CD14-positive monocyte (primary cell): ENCODE results near the gene MYOM3. TPM values are rescaled to one million over a fixed set of nuclear protein-coding genes. Genes with fewer than 3 reads are reported as not detected.

Experiments used
- DNase-seq, 3 donors: peaks; one replicate each; pipeline ENCODE4 v3.0.0-alpha.2; 2011 to 2022
- H2AFZ ChIP-seq: 2 replicates; pipeline ENCODE4 v1.6.0; 2012; ENCODE audit warnings: mild to moderate bottlenecking, low read depth, low read length, inconsistent platforms; ENCODE audit not compliant: insufficient read depth, poor library complexity, severe bottlenecking
- H3K27ac ChIP-seq, 2 donors: 1 replicate in 1 of 2; 2 replicates in 1 of 2; pipeline ENCODE4 v1.5.1; 2012 to 2013; ENCODE audit warnings: low read length in 2 of 2, control low read depth in 1 of 2, inconsistent platforms in 1 of 2, low read depth in 1 of 2, mild to moderate bottlenecking in 1 of 2
- H3K27me3 ChIP-seq, 2 donors: one replicate each; pipeline versions ENCODE4 v1.6.0 to v1.6.1; 2011 to 2013; ENCODE audit warnings: low read length in 2 of 2; ENCODE audit not compliant: control insufficient read depth in 2 of 2, insufficient read depth in 2 of 2
- H3K36me3 ChIP-seq, 2 donors: replicated peaks in 1 of 2; 1 replicate in 1 of 2; 2 replicates in 1 of 2; pipeline versions ENCODE4 v1.5.1 to v1.6.1; 2012 to 2013; ENCODE audit warnings: low read length in 2 of 2, control low read depth in 1 of 2, inconsistent platforms in 1 of 2, mild to moderate bottlenecking in 1 of 2; ENCODE audit not compliant: insufficient read depth in 2 of 2, control insufficient read depth in 1 of 2
- H3K4me1 ChIP-seq, 2 donors: 1 replicate in 1 of 2; 2 replicates in 1 of 2; pipeline versions ENCODE4 v1.5.1 to v1.6.1; 2012 to 2013; ENCODE audit warnings: low read length in 2 of 2, control low read depth in 1 of 2, inconsistent platforms in 1 of 2, mild to moderate bottlenecking in 1 of 2, moderate library complexity in 1 of 2; ENCODE audit not compliant: insufficient read depth in 2 of 2, control insufficient read depth in 1 of 2
- H3K4me2 ChIP-seq: replicated peaks from 2 replicates; pipeline ENCODE3; 2012; ENCODE audit warnings: low read length, moderate library complexity, mild to moderate bottlenecking; ENCODE audit not compliant: poor library complexity, severe bottlenecking; ENCODE audit errors: extremely low read depth
- H3K4me3 ChIP-seq, 3 experiments: fragments of 200-600 bp in 1 of 3; sonication (generic) in 1 of 3; replicated peaks in 1 of 3; 1 replicate in 2 of 3; 2 replicates in 1 of 3; pipeline ENCODE4 v1.5.1; 2011 to 2013; ENCODE audit warnings: low read length in 3 of 3, mild to moderate bottlenecking in 3 of 3, control low read depth in 2 of 3, low read depth in 2 of 3, inconsistent platforms in 1 of 3, moderate library complexity in 1 of 3
- H3K79me2 ChIP-seq: 2 replicates; pipeline ENCODE4 v1.6.0; 2012; ENCODE audit warnings: mild to moderate bottlenecking, control low read depth, inconsistent platforms, low read length, moderate library complexity; ENCODE audit not compliant: insufficient read depth
- H3K9ac ChIP-seq: 2 replicates; pipeline ENCODE4 v1.6.0; 2017; ENCODE audit warnings: low read length, mild to moderate bottlenecking; ENCODE audit not compliant: insufficient read depth, poor library complexity, severe bottlenecking
- H3K9me3 ChIP-seq, 2 donors: replicated peaks in 1 of 2; 1 replicate in 1 of 2; 2 replicates in 1 of 2; pipeline versions ENCODE4 v1.5.1 to v1.6.1; 2012 to 2013; ENCODE audit warnings: low read length in 2 of 2, control low read depth in 1 of 2; ENCODE audit not compliant: control insufficient read depth in 1 of 2, insufficient read depth in 1 of 2
- H4K20me1 ChIP-seq: 2 replicates; pipeline ENCODE4 v1.6.0; 2012; ENCODE audit warnings: mild to moderate bottlenecking, low read length, control low read depth, moderate library complexity; ENCODE audit not compliant: insufficient read depth
- H3K27ac Mint-ChIP-seq, 7 donors: one replicate each; pipeline ENCODE4 v1.8.0; 2020; ENCODE audit warnings: mild to moderate bottlenecking in 7 of 7, mixed read lengths in 7 of 7, moderate library complexity in 6 of 7, inconsistent platforms in 2 of 7
- H3K27me3 Mint-ChIP-seq, 3 donors: one replicate each; pipeline ENCODE4 v1.8.0; 2021 to 2022; ENCODE audit warnings: low read depth in 3 of 3, mild to moderate bottlenecking in 3 of 3, mixed read lengths in 3 of 3, moderate library complexity in 3 of 3, inconsistent platforms in 1 of 3
- H3K36me3 Mint-ChIP-seq, 2 donors: one replicate each; pipeline ENCODE4 v1.8.0; 2020; ENCODE audit warnings: mixed read lengths in 2 of 2, inconsistent platforms in 1 of 2, mild to moderate bottlenecking in 1 of 2
- H3K4me1 Mint-ChIP-seq: one replicate; pipeline ENCODE4 v1.8.0; 2020; ENCODE audit warnings: mild to moderate bottlenecking, mixed read lengths
- H3K4me3 Mint-ChIP-seq, 2 donors: one replicate each; pipeline ENCODE4 v1.8.0; 2020; ENCODE audit warnings: mild to moderate bottlenecking in 2 of 2, mixed read lengths in 2 of 2, moderate library complexity in 1 of 2
- H3K9me3 Mint-ChIP-seq, 7 donors: one replicate each; pipeline ENCODE4 v1.8.0; 2020 to 2022; ENCODE audit warnings: mixed read lengths in 7 of 7, mild to moderate bottlenecking in 6 of 7, moderate library complexity in 6 of 7, inconsistent platforms in 2 of 7
- WGBS: methylation state at CpG from one replicate; pipeline ENCODE4 v1.1.5; 2013; ENCODE audit warnings: missing lambda C conversion rate; ENCODE audit not compliant: insufficient coverage; 5-methylcytosine and 5-hydroxymethylcytosine counted together
- intact Hi-C, 2 donors: fragments of 100-400 bp; cut with micrococcal nuclease; formaldehyde crosslinking; loops; one replicate each; pipeline versions ENCODE4 v1.15.0 to v1.15.1; 2023
- polyA plus RNA-seq, 3 donors: library from polyadenylated mRNA; depleted of rRNA in 1 of 3; unstranded in 2 of 3; stranded (reverse) in 1 of 3; fragments of 300-500 nt in 2 of 3; fragments of >200 nt in 1 of 3; fragmentation: Illumina TruSeq in 2 of 3; gene quantifications; 1 replicate in 2 of 3; 2 replicates in 1 of 3; pipeline ENCODE4 v1.2.3, GENCODE V29; 2012 to 2021
- TF ChIP-seq, protein P1 (sequence below): fragments of 200-600 bp; IDR thresholded peaks from one replicate; pipeline ENCODE4 v1.8.0; 2022; ENCODE audit warnings: antibody characterized with exemption, mild to moderate bottlenecking

MYOM3 gene
- polyA plus RNA-seq, 3 donors: not detected

DNA sequence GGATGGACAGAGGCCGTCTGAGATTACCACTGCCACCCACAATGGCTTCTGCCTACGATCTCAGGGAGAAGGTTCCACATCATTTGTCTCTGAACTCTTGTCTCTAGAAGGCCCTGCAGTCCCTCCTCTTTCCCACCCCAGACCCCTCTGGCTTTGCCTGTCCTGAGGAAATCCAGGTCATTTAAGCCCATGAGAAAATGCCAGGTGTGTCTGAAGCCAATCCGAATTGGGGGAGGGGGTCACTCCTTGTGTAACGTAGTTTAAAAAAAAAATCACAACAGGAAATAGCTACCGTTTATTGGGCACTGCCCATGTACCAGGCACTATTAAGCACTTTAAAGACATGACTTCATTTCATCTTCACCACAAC, 7.5 kb upstream of the MYOM3 start:
- no peaks in the 10 kb centered on the region for H3K9me3 ChIP-seq
- H3K27me3 ChIP-seq: no peaks in the 10 kb centered on the region
- no peak overlapping the region for H3K9ac ChIP-seq

DNA sequence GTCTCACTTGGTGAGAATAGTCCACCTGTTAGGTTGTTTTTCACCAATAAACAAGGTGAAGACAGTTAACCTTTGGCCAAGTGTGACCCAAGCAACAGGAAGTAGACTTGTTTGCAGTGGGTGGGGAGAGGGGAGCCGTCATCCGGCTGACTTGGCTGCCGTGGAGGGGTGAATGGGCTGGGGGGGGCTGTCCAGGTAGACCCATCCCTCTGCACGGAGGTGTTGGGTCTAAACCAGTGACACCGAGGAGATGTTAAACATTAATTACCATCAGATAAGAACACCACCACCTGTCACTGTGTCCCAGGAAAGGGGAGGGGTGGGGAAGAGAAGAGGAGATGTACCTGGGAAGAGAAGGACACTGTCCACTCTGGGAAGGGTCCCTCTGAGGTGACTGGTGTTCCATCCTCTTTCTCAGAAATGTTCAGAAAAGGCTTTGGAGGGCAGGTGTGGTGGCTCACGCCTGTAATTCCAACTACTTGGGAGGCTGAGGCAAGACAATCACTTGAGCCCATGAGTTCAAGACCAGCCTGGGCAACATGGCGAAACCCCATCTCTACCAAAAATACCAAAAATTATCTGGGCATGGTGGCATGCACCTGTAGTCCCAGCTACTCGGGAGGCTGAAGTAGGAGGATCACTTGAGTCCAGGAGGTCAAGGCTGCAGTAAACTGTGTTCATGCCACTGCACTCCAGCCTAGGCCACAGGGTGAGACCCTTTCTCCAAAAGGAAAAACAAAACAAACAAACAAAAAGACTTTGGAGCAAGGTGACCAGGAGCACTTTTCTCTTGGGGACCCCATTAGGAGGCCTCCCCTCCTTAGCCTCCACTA, 6.7 kb upstream of the MYOM3 start:
- no peaks in the 10 kb centered on the region for H3K4me1 Mint-ChIP-seq

More for the DNA sequence above, 7.5 kb upstream of the MYOM3 start:
- Mint-ChIP-seq H3K27ac (no peak overlapping the region), H3K27me3 (peaks cover 2 to 9% (median 8%) of the 10 kb centered on the region in 3 donors), H3K36me3 (no peaks in the 10 kb centered on the region), H3K9me3 (peaks cover 0 to 2% (median 0%) of the 10 kb centered on the region in 7 donors), H3K4me3 (no peak overlapping the region), H3K4me1 (no peaks in the 10 kb centered on the region)
- Histone ChIP-seq H3K4me1 (no peaks in the 10 kb centered on the region), H3K27ac (no peak overlapping the region), H3K4me3 (no peak overlapping the region), H3K79me2 (no peaks in the 10 kb centered on the region), H3K4me2 (no peak overlapping the region), H3K36me3 (no peaks in the 10 kb centered on the region), H2AFZ (no peak overlapping the region), H4K20me1 (no peaks in the 10 kb centered on the region)
- 100% methylated on average over 1 of the region's 5 CpGs for WGBS
- TF ChIP-seq, protein P1, sequence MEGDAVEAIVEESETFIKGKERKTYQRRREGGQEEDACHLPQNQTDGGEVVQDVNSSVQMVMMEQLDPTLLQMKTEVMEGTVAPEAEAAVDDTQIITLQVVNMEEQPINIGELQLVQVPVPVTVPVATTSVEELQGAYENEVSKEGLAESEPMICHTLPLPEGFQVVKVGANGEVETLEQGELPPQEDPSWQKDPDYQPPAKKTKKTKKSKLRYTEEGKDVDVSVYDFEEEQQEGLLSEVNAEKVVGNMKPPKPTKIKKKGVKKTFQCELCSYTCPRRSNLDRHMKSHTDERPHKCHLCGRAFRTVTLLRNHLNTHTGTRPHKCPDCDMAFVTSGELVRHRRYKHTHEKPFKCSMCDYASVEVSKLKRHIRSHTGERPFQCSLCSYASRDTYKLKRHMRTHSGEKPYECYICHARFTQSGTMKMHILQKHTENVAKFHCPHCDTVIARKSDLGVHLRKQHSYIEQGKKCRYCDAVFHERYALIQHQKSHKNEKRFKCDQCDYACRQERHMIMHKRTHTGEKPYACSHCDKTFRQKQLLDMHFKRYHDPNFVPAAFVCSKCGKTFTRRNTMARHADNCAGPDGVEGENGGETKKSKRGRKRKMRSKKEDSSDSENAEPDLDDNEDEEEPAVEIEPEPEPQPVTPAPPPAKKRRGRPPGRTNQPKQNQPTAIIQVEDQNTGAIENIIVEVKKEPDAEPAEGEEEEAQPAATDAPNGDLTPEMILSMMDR: no peak
- DNase-seq: no peak
- intact Hi-C loops: no loop called here

More for the DNA sequence above, 6.7 kb upstream of the MYOM3 start:
- TF ChIP-seq, protein P1: no peak
- Histone ChIP-seq H3K27ac (no peak overlapping the region), H3K9me3 (no peaks in the 10 kb centered on the region), H3K36me3 (no peaks in the 10 kb centered on the region), H3K27me3 (no peaks in the 10 kb centered on the region), H4K20me1 (no peaks in the 10 kb centered on the region), H3K79me2 (no peaks in the 10 kb centered on the region), H2AFZ (no peak overlapping the region), H3K4me3 (no peak overlapping the region), H3K4me2 (no peak overlapping the region), H3K9ac (no peak overlapping the region), H3K4me1 (no peaks in the 10 kb centered on the region)
- H3K36me3 Mint-ChIP-seq: no peaks in the 10 kb centered on the region
- H3K27ac Mint-ChIP-seq: no peak overlapping the region
- H3K4me3 Mint-ChIP-seq: no peak overlapping the region
- DNase-seq: no peak
- intact Hi-C loops: no loop called here
- WGBS: no CpG with 5 or more reads among the region's 8 CpGs
- H3K27me3 Mint-ChIP-seq: peaks cover 6 to 10% (median 9%) of the 10 kb centered on the region in 3 donors
- H3K9me3 Mint-ChIP-seq: peaks cover 0 to 2% (median 0%) of the 10 kb centered on the region in 7 donors
